Stomach smooth muscle (tissue), 2 donors: Measurements from ENCODE around the gene ECI1.

ENCODE experiments used
- H3K27ac ChIP-seq: one replicate; pipeline ENCODE4 v1.7.0; 2013; ENCODE audit warnings: mild to moderate bottlenecking, low read length, inconsistent platforms
- H3K27me3 ChIP-seq, 2 donors: one replicate each; pipeline ENCODE4 v1.7.0; 2013; ENCODE audit warnings: low read length in 2 of 2; ENCODE audit not compliant: insufficient read depth in 2 of 2, control insufficient read depth in 1 of 2
- H3K36me3 ChIP-seq, 2 donors: one replicate each; pipeline ENCODE4 v1.7.0; 2013; ENCODE audit warnings: low read length in 2 of 2; ENCODE audit not compliant: control insufficient read depth in 2 of 2, insufficient read depth in 2 of 2
- H3K4me1 ChIP-seq: one replicate; pipeline ENCODE4 v1.7.0; 2013; ENCODE audit warnings: low read length; ENCODE audit not compliant: control insufficient read depth, insufficient read depth
- H3K4me3 ChIP-seq, 2 donors: one replicate each; pipeline ENCODE4 v1.7.0; 2013; ENCODE audit warnings: low read length in 2 of 2
- H3K9ac ChIP-seq, 2 donors: one replicate each; pipeline ENCODE4 v1.7.0; 2013; ENCODE audit warnings: low read length in 2 of 2, mild to moderate bottlenecking in 1 of 2
- H3K9me3 ChIP-seq, 2 donors: one replicate each; pipeline ENCODE4 v1.7.0; 2013; ENCODE audit warnings: low read length in 2 of 2; ENCODE audit not compliant: control insufficient read depth in 2 of 2
- donor health status: healthy.
- donor health status: Pancreatic carcinoma.

Gene ECI1

DNA sequence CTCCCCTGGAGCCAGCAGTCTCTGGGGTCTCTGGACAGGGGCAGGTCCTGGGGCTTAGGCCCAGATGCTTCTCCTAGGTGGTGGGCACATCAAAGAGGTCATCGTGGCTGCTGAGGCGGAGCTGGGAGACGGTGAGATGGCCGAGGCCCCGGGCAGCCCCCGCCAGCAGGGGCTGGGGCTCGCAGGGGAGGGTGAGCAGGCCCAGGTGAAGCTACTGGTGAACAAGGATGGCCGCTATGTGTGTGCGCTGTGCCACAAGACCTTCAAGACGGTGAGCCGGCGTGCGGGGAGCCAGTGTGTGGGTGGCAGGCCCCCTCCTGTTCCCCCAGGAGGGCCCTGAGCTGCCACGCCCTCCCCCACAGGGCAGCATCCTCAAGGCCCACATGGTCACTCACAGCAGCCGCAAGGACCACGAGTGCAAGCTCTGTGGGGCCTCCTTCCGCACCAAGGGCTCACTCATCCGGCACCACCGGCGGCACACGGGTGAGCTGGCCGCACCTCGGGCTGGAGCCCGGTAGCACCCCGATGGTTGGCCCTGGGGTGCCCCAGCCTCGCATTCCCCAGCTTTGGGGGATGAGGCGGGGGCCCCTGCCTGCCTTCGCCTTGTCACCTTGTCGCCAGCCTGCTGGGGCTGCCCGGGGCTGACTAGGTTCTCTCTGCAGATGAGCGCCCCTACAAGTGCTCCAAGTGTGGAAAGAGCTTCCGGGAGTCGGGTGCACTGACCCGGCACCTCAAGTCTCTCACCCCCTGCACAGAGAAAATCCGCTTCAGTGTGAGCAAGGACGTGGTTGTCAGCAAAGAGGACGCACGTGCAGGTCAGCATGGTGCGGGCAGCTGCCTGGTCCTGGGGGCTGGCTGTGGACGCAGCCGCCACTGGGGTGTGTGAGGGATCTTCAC is 19.0 kb downstream of the ECI1 start:
- peaks cover 14% of the 10 kb centered on the region for H3K4me1 ChIP-seq
- H3K4me3 ChIP-seq, result no peak overlapping the region
- H3K9ac ChIP-seq, result no peak overlapping the region
- no peaks in the 10 kb centered on the region for H3K9me3 ChIP-seq
- peaks cover 17 to 25% of the 10 kb centered on the region in 2 donors for H3K27me3 ChIP-seq
- peaks cover 54 to 56% of the 10 kb centered on the region in 2 donors for H3K36me3 ChIP-seq
- H3K27ac ChIP-seq, result no peak overlapping the region

DNA sequence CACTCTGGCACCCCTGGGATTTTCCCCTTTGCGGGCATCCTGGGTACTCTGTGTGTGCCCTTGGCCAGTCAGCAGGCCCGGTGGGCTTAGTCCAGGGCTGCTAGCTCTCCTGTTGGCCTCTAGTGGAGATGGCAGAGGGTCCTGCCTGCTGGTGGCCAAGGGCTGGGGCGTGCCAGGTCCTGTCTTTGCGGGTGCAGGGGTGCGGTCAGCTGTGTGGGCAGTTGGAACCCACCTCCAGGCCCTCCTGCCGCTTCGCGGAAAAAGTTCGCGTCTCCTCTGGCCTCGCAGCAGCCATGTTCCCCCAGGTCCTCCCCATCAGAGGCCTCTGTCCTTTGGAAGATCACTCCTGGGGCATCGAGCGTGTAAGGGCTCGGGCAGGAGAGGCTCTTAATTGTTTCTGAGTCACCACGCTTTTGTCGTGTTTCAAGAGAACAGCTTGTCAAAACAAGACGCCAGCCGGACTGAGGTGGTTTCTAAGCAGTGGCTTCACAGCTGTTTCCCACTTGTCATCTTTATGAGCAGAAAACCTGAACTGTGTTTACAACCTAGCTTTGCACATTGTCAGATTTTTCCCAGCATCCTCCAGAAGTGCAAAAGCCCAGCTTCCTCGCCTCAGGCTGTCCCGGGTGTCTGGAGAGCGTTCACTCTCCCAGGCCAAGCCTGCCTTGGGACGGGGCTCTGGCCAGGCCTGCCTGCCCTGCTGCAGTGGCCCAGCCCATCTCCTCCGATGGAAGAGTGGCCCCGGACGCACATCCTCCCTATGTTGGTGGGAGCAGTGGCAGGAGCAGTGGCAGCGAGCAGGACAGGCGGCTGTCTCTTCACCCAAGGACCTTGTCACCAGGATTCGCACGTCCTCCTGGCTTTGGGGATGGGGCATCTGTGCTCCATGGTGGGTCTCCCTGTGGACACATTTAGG is 20.1 kb downstream of the ECI1 start:
- peaks cover 57 to 58% of the 10 kb centered on the region in 2 donors for H3K36me3 ChIP-seq
- no peak overlapping the region for H3K4me3 ChIP-seq
- no peak overlapping the region for H3K9ac ChIP-seq
- no peaks in the 10 kb centered on the region for H3K9me3 ChIP-seq
- H3K27me3 ChIP-seq, result peaks cover 15% of the 10 kb centered on the region in 2 donors
- peaks cover 6% of the 10 kb centered on the region for H3K4me1 ChIP-seq
- no peak overlapping the region for H3K27ac ChIP-seq

DNA sequence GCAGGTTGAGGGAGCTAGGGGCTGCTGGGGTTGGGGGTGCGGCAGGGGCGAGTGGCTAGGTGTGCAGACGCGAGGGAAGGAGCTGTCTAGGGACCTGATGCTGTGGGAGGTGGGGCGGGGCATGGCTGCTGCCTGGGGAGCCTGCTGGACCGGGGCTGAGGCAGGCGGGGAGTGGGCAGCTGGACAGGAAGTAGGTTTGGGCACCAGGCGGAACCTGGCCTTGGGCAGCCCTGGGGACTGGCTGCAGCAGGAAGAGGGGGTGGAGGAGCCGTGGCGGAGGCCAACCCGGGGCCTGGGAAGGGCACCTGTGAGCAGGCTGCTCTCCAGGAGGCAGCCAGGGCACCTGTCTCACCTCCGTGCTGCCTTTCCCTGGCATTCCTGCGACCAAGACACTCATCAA is 21.0 kb downstream of the ECI1 start:
- Histone ChIP-seq H3K36me3 (peaks cover 54 to 55% of the 10 kb centered on the region in 2 donors), H3K4me3 (no peak overlapping the region), H3K27me3 (peaks cover 6 to 10% of the 10 kb centered on the region in 2 donors), H3K9me3 (no peaks in the 10 kb centered on the region), H3K9ac (no peak overlapping the region), H3K4me1 (peaks cover 7% of the 10 kb centered on the region), H3K27ac (no peak overlapping the region)

DNA sequence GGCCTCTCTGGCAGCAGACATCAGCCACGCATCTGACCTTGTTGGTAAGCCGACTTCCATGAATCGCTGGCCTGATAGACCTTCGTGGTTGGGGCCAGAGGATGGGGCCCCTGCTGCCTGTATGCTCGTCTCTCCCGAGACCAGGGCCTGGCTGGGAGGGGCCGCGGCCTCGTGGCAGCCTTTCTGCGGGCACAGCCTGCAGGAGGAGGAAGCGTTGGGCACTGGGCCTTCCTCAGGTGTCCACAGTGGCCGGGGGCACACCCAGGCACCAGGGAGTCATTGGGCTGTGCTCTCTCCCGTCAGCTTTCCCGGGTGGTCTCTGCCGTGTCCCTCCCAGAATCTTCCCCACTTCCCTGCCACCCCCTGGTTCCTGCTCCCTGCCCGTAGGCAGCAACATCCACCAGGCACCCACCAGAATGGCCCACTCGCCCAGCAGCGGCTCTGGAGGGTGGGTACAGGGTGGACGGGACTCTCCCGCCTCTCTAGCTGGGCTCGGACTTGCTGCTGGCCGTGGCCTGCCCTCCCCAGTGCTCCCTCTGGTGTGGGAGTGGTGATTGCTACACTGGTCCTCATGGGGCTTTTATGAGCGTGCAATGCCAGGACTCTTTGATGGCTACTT is 21.6 kb downstream of the ECI1 start:
- H3K27me3 ChIP-seq, result peaks cover 0 to 8% of the 10 kb centered on the region in 2 donors
- peaks cover 14% of the 10 kb centered on the region for H3K4me1 ChIP-seq
- no peak overlapping the region for H3K9ac ChIP-seq
- peaks cover 48 to 49% of the 10 kb centered on the region in 2 donors for H3K36me3 ChIP-seq
- H3K4me3 ChIP-seq, result no peak overlapping the region
- no peaks in the 10 kb centered on the region for H3K9me3 ChIP-seq
- no peak overlapping the region for H3K27ac ChIP-seq

DNA sequence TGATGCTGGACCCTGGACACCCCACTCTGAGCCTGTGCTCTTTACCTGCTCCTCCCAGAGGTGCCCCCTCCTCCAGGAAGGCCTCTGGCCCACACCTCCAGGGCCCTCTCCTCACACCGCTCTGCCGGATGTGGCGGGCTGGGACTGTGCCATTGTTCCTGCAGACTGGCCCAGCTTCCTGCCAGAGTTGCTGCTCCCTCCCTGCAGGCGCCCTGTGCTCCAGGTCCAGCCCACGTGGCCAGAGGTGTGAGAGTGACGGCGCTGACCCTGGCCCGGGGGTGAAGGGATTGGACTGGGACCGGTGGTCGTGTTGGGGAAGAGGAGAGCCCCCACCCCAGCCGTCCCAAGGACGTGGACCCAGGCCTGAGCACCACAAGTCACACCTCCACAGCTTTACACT is 22.3 kb downstream of the ECI1 start:
- Histone ChIP-seq H3K27ac (no peak overlapping the region), H3K36me3 (peaks cover 43 to 45% of the 10 kb centered on the region in 2 donors)

DNA sequence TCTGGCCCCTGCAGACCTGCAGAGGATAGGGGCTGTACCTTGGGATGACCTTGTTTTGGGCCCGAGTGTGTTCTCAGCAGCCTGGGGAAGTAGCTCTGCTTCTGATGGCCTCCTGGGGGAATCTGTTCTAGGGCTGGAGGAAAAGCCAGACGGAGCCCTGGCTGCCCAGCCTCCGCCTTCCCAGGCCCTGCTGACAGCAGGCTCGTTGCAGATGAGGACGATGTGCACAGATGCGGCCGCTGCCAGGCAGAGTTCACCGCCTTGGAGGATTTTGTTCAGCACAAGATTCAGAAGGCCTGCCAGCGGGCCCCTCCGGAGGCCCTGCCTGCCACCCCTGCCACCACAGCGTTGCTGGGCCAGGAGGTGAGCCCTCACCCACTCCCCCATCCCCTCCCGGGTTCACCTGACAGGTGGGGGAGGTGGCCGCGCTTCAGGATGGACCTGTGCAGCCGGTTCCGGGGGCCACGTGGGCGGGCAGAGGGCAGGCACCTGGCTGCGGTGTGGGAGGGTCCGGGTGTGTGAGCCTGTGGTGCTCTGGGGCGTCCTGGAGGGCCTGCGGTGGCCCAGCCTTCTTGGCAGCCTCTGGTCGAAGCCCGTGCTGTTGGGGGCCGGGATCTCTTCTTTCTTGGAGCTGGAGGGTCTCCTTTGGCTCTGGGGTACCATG is 23.1 kb downstream of the ECI1 start:
- Histone ChIP-seq H3K27ac (no peak overlapping the region), H3K9me3 (no peaks in the 10 kb centered on the region), H3K4me3 (no peak overlapping the region), H3K9ac (no peak overlapping the region), H3K27me3 (peaks cover 0 to 6% of the 10 kb centered on the region in 2 donors), H3K36me3 (peaks cover 38 to 39% of the 10 kb centered on the region in 2 donors), H3K4me1 (peaks cover 23% of the 10 kb centered on the region)

More for the DNA sequence above, 22.3 kb downstream of the ECI1 start:
- H3K27me3 ChIP-seq, result peaks cover 0 to 8% of the 10 kb centered on the region in 2 donors
- peaks cover 20% of the 10 kb centered on the region for H3K4me1 ChIP-seq
- no peak overlapping the region for H3K4me3 ChIP-seq
- no peak overlapping the region for H3K9ac ChIP-seq
- H3K9me3 ChIP-seq, result no peaks in the 10 kb centered on the region

DNA sequence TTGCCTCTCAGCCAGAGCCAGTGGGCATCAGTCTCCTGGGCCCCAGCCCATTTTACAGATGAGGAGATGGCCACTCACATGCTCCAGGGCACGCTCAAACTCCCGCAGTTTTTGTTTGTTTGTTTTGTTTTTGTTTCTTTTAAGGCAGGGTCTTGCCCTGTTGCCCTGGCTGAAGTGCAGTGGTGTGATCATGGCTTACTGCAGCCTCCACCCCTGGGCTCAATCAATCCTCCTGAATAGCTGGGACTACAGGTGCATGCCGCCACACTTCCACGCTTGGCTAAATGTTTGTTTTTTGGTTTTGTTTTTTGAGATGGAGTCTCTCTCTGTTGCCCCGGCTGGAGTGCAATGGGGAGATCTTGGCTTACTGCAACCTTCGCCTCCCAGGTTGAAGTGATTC is 24.5 kb downstream of the ECI1 start:
- Histone ChIP-seq H3K9ac (no peak overlapping the region), H3K4me1 (peaks cover 25% of the 10 kb centered on the region), H3K27me3 (peaks cover 0 to 2% of the 10 kb centered on the region in 2 donors), H3K36me3 (peaks cover 27 to 29% of the 10 kb centered on the region in 2 donors), H3K27ac (no peak overlapping the region), H3K4me3 (no peak overlapping the region), H3K9me3 (no peaks in the 10 kb centered on the region)

DNA sequence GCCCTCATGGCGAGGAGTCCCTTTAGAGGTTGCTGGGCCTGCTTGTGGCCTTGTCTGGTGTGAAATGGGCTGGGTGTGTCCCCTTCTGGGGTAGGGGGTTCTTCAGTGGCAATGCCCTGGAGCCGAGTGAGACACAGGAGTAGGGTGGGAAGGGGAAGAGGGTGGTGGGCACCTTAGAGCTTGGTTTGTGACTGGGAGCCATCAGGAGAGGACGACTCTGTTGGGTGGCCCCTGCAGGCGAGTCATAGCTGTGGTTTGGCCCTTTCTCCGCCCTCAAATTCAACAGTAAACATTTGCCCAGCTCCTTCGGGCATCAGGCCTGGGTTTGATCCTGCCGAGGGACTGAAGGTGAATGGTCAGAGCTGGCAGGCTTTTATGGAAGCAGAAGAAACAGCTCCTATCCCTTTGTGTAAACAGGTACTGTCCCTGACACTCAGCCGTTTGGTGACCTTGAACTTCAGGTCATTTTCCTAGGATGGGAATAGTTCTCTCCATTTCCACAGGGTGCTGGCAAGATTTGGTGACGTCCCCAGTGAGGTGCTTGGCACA is 25.1 kb downstream of the ECI1 start:
- H3K4me1 ChIP-seq, result peaks cover 25% of the 10 kb centered on the region
- no peak overlapping the region for H3K27ac ChIP-seq
- no peak overlapping the region for H3K4me3 ChIP-seq
- H3K36me3 ChIP-seq, result peaks cover 21 to 23% of the 10 kb centered on the region in 2 donors
- no peaks in the 10 kb centered on the region for H3K9me3 ChIP-seq
- H3K27me3 ChIP-seq, result no peaks in the 10 kb centered on the region
- H3K9ac ChIP-seq, result no peak overlapping the region

DNA sequence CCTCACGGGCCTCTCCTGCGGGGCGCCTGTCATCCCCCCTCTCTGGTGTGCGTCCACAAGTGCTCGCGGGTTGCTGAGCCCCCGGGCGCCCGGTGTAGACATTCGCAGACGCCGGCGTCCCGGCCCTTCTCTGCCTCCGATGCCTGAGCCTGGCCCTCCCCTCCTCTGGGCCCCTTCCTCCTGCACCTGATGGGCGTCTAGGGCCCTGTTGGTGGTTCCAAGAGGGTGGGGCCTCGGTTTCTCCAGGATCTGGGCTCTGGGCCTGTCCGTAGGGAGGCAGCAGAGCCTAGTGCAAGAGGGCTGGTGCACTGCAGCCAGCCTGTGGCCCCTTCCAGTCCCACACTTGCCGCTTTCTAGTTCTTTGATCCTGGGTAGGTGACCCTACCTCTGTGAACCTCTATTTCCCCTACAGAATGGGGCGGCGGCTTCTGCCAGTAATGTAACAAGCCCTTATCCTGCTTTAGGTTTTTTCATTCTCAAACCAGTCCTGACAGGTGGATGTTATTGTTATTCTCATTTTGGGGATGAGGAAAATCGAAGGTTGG is 27.4 kb downstream of the ECI1 start:
- Histone ChIP-seq H3K4me3 (peak overlapping the region; percentile 85 to 88), H3K9ac (peak overlapping the region; percentile 83 to 87), H3K4me1 (peaks cover 24% of the 10 kb centered on the region), H3K27me3 (no peaks in the 10 kb centered on the region), H3K9me3 (no peaks in the 10 kb centered on the region), H3K36me3 (peaks cover 9 to 10% of the 10 kb centered on the region in 2 donors), H3K27ac (peak overlapping the region; percentile 55)
